Ectodermal cell (in vitro differentiated cells): ENCODE results near the gene APELA.

Experiments
- H3K27ac ChIP-seq: 2 replicates; pipeline ENCODE4 v1.7.0; 2013; ENCODE audit warnings: mild to moderate bottlenecking, low read depth, low read length; ENCODE audit not compliant: insufficient read depth, poor library complexity, severe bottlenecking
- H3K27me3 ChIP-seq: 2 replicates; pipeline ENCODE4 v1.7.0; 2013; ENCODE audit warnings: mild to moderate bottlenecking, low read length; ENCODE audit not compliant: insufficient read depth, control insufficient read depth, poor library complexity, severe bottlenecking
- H3K36me3 ChIP-seq: one replicate; pipeline ENCODE4 v1.7.0; 2013; ENCODE audit warnings: low read length; ENCODE audit not compliant: control insufficient read depth, insufficient read depth
- H3K4me1 ChIP-seq: one replicate; pipeline ENCODE4 v1.7.0; 2013; ENCODE audit warnings: low read length; ENCODE audit not compliant: control insufficient read depth, insufficient read depth
- H3K4me3 ChIP-seq: 2 replicates; pipeline ENCODE4 v1.7.0; 2013; ENCODE audit warnings: low read depth, low read length, control low read depth; ENCODE audit not compliant: insufficient read depth
- H3K9me3 ChIP-seq: 2 replicates; pipeline ENCODE4 v1.7.0; 2013; ENCODE audit warnings: mild to moderate bottlenecking, low read length, moderate library complexity; ENCODE audit not compliant: control insufficient read depth
- WGBS, 2 experiments: methylation state at CpG; one replicate each; pipeline ENCODE4 v1.1.7; 2013; ENCODE audit warnings: missing lambda C conversion rate in 2 of 2; 5-methylcytosine and 5-hydroxymethylcytosine counted together

Gene APELA

DNA sequence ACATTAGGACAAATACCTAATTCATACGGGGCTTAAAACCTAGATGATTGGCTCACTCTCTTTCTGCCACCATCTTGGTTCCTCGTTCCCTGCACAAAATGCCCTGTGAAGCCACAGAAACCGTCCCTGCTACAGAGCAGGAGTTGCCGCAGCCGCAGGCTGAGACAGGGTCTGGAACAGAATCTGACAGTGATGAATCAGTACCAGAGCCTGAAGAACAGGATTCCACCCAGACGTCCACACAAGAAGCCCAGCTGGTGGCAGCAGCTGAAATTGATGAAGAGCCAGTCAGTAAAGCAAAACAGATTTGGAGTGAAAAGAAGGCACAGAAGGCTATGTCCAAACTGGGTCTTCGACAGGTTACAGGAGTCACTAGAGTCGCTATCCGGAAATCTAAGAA is 66.2 kb downstream of the APELA start:
- H3K27ac ChIP-seq = no peak overlapping the region
- H3K4me3 ChIP-seq = no peak overlapping the region
- WGBS, 2 experiments = 91 to 93% methylated on average over 9 of the region's 9 CpGs
- no peaks in the 10 kb centered on the region for H3K36me3 ChIP-seq
- H3K9me3 ChIP-seq = no peaks in the 10 kb centered on the region
- no peaks in the 10 kb centered on the region for H3K4me1 ChIP-seq
- H3K27me3 ChIP-seq = no peaks in the 10 kb centered on the region

DNA sequence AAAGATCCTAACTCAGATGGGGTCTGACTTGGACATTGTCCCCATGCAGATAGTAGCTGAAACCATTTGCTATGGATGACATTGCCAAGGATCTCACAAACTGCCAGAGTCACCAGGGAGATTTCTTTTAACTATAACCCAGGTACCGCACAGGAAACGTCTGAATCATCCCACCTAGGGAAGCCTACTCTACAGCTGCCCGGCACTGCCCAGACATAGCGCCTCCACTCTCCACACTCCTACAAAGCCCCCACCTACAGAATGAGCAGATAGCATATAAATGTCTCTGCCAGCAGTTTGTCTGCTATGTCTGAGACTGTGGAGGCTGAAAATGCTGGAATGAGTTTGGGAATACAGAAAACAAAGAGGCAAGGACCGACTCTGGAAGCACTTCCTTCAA is 68.2 kb downstream of the APELA start:
- H3K9me3 ChIP-seq = no peaks in the 10 kb centered on the region
- H3K4me1 ChIP-seq = no peaks in the 10 kb centered on the region
- no peak overlapping the region for H3K4me3 ChIP-seq
- WGBS, 2 experiments = 87 to 90% methylated on average over 5 of the region's 5 CpGs
- H3K27me3 ChIP-seq = no peaks in the 10 kb centered on the region
- no peak overlapping the region for H3K27ac ChIP-seq
- no peaks in the 10 kb centered on the region for H3K36me3 ChIP-seq

DNA sequence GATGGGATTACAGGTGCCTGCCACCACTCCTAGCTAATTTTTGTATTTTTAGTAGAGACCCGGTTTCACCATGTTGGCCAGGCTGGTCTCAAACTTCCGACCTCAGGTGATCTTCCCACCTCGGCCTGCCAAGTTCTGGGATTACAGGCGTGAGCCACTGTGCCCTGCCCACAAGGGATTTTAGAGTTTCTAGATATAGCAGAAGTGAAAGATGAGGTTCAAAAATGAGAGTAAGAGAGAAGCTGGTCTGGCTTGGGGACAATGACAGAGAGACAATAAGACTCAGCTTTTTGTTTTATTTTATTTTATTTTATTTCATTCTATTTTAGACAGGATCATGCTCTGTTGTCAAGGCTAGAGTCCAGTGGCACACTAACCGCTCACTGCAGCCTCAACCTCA is 69.8 kb downstream of the APELA start:
- Histone ChIP-seq H3K27ac (no peak overlapping the region), H3K36me3 (no peaks in the 10 kb centered on the region), H3K9me3 (no peaks in the 10 kb centered on the region), H3K27me3 (no peaks in the 10 kb centered on the region), H3K4me3 (no peak overlapping the region), H3K4me1 (no peaks in the 10 kb centered on the region)
- WGBS, 2 experiments = 94 to 96% methylated on average over 5 of the region's 5 CpGs
